ENCODE measurements around the gene C8A.

GRCh38 chr1:56898005-56898373 is 43.4 kb downstream of the C8A start:
- no peak for TF ChIP-seq POLR2A (IDR thresholded peaks at IDR 0.05)
- TF ChIP-seq CTCF (IDR thresholded peaks at IDR 0.05), result no peak
